Mesendoderm (in vitro differentiated cells): Measurements from ENCODE around the gene KCNG1.

Source experiments
- DNase-seq: peaks from one replicate; pipeline ENCODE4 v3.0.0; 2013
- H2AK5ac ChIP-seq: 2 replicates; pipeline ENCODE4 v1.6.1; 2013; ENCODE audit warnings: low read length, inconsistent platforms
- H2BK120ac ChIP-seq: 2 replicates; pipeline ENCODE4 v1.6.1; 2013; ENCODE audit warnings: low read depth, mild to moderate bottlenecking, low read length, moderate library complexity, mixed read lengths
- H2BK15ac ChIP-seq: replicated peaks from 2 replicates; pipeline ENCODE4 v1.6.1; 2013; ENCODE audit warnings: low read depth, mild to moderate bottlenecking, moderate library complexity
- H2BK5ac ChIP-seq: 2 replicates; pipeline ENCODE4 v1.6.1; 2013; ENCODE audit warnings: low read length, inconsistent platforms
- H3K18ac ChIP-seq: 2 replicates; pipeline ENCODE4 v1.6.1; 2013; ENCODE audit warnings: mild to moderate bottlenecking, low read length, mixed read lengths
- H3K23ac ChIP-seq: one replicate; pipeline ENCODE4 v1.6.1; 2013; ENCODE audit warnings: low read length
- H3K27ac ChIP-seq: 2 replicates; pipeline ENCODE4 v1.5.1; 2013; ENCODE audit warnings: low read depth, mild to moderate bottlenecking, inconsistent platforms, low read length, moderate library complexity
- H3K27me3 ChIP-seq: 2 replicates; pipeline ENCODE4 v1.6.1; 2013; ENCODE audit warnings: low read length, control low read depth, mild to moderate bottlenecking, inconsistent platforms; ENCODE audit not compliant: insufficient read depth, poor library complexity
- H3K36me3 ChIP-seq: 2 replicates; pipeline ENCODE4 v1.6.1; 2013; ENCODE audit warnings: low read length, inconsistent platforms; ENCODE audit not compliant: control insufficient read depth, insufficient read depth
- H3K4ac ChIP-seq: one replicate; pipeline ENCODE4 v1.6.1; 2013; ENCODE audit warnings: low read depth, mild to moderate bottlenecking, low read length, moderate library complexity
- H3K4me1 ChIP-seq: 2 replicates; pipeline ENCODE4 v1.6.1; 2013; ENCODE audit warnings: low read depth, low read length, inconsistent platforms; ENCODE audit not compliant: control insufficient read depth
- H3K4me2 ChIP-seq: 2 replicates; pipeline ENCODE4 v1.6.1; 2013; ENCODE audit warnings: low read length
- H3K4me3 ChIP-seq: 2 replicates; pipeline ENCODE4 v1.5.1; 2013; ENCODE audit warnings: mild to moderate bottlenecking, low read length
- H3K56ac ChIP-seq: one replicate; pipeline ENCODE4 v1.6.1; 2013; ENCODE audit warnings: low read length
- H3K79me1 ChIP-seq: 2 replicates; pipeline ENCODE4 v1.6.1; 2013; ENCODE audit warnings: low read length, inconsistent platforms
- H3K79me2 ChIP-seq: 2 replicates; pipeline ENCODE4 v1.6.1; 2013; ENCODE audit warnings: mild to moderate bottlenecking, low read length; ENCODE audit not compliant: control insufficient read depth, insufficient read depth
- H3K9ac ChIP-seq: 2 replicates; pipeline ENCODE4 v1.6.1; 2013; ENCODE audit warnings: low read length, inconsistent platforms
- H4K5ac ChIP-seq: one replicate; pipeline ENCODE4 v1.6.1; 2013; ENCODE audit warnings: low read length
- H4K8ac ChIP-seq: one replicate; pipeline ENCODE4 v1.6.1; 2013; ENCODE audit warnings: low read depth, mild to moderate bottlenecking, control low read depth, low read length, moderate library complexity
- WGBS: extraction: QIAGEN DNeasy Blood & Tissue Kit; methylation state at CpG from one replicate; pipeline ENCODE4 v1.1.7; 2013; ENCODE audit warnings: low lambda C conversion rate, missing lambda C conversion rate; ENCODE audit not compliant: insufficient coverage; ENCODE audit errors: extremely low coverage; 5-methylcytosine and 5-hydroxymethylcytosine counted together

The KCNG1 gene

DNA sequence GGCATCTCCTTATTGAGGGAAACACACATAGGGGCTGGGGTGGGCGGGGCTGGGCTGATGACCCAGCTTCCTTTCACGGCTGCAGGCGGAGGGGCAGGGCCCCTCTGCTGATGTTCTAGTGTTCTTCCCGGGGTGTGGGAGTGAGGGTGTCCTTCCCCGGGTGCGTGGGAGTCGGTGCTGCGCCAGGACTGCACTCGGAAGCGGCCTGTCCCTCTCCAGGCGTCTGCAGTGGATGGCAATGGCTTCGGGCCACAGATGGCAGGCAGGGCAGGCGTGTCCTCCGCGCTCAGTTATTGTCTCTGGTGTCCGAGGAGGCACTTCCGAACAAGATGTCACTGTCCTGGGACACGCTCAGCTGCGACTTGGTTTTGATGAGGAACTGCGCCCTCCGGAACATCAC is 19.2 kb downstream of the KCNG1 start:
- H3K27me3 ChIP-seq, result no peaks in the 10 kb centered on the region
- H3K9ac ChIP-seq, result no peak overlapping the region
- no peak overlapping the region for H2BK120ac ChIP-seq
- H3K79me2 ChIP-seq, result no peaks in the 10 kb centered on the region
- no peak overlapping the region for H3K4ac ChIP-seq
- WGBS, result no CpG with 5 or more reads among the region's 21 CpGs
- no peak overlapping the region for H3K23ac ChIP-seq
- DNase-seq, result no peak
- no peaks in the 10 kb centered on the region for H3K4me1 ChIP-seq
- H4K8ac ChIP-seq, result no peak overlapping the region
- H2BK5ac ChIP-seq, result no peak overlapping the region
- H3K79me1 ChIP-seq, result peaks cover 1% of the 10 kb centered on the region
- no peak overlapping the region for H2BK15ac ChIP-seq
- H3K36me3 ChIP-seq, result peaks cover 20% of the 10 kb centered on the region
- H3K4me2 ChIP-seq, result no peak overlapping the region
- no peak overlapping the region for H3K27ac ChIP-seq
- no peak overlapping the region for H4K5ac ChIP-seq
- H3K4me3 ChIP-seq, result no peak overlapping the region
- no peak overlapping the region for H3K56ac ChIP-seq
- H2AK5ac ChIP-seq, result no peak overlapping the region
- no peak overlapping the region for H3K18ac ChIP-seq

- Histone ChIP-seq H3K18ac (no peak overlapping the region), H3K27ac (no peak overlapping the region), H3K4me1 (no peaks in the 10 kb centered on the region), H3K79me2 (no peaks in the 10 kb centered on the region), H3K23ac (no peak overlapping the region), H3K4me3 (no peak overlapping the region), H2BK120ac (no peak overlapping the region), H3K4ac (no peak overlapping the region), H3K56ac (no peak overlapping the region), H4K5ac (no peak overlapping the region), H3K27me3 (no peaks in the 10 kb centered on the region), H3K36me3 (peaks cover 20% of the 10 kb centered on the region), H3K4me2 (no peak overlapping the region), H2AK5ac (no peak overlapping the region), H2BK15ac (no peak overlapping the region), H2BK5ac (no peak overlapping the region), H4K8ac (no peak overlapping the region), H3K9ac (no peak overlapping the region), H3K79me1 (no peaks in the 10 kb centered on the region)
- DNase-seq, result no peak
- no CpG with 5 or more reads among the region's 7 CpGs for WGBS
Measured at GRCh38 chr20:51002633-51003032, 20.3 kb downstream of the KCNG1 start.

- Histone ChIP-seq H3K79me1 (no peaks in the 10 kb centered on the region), H3K4ac (no peak overlapping the region), H2AK5ac (no peak overlapping the region), H3K9ac (no peak overlapping the region), H3K23ac (no peak overlapping the region), H2BK5ac (no peak overlapping the region), H3K56ac (no peak overlapping the region), H2BK120ac (no peak overlapping the region), H3K18ac (no peak overlapping the region), H3K27ac (no peak overlapping the region), H3K4me1 (no peaks in the 10 kb centered on the region), H3K4me3 (no peak overlapping the region), H4K5ac (no peak overlapping the region), H3K36me3 (peaks cover 18% of the 10 kb centered on the region), H3K79me2 (no peaks in the 10 kb centered on the region), H3K27me3 (no peaks in the 10 kb centered on the region), H3K4me2 (no peak overlapping the region), H4K8ac (no peak overlapping the region), H2BK15ac (no peak overlapping the region)
- no CpG with 5 or more reads among the region's 20 CpGs for WGBS
- DNase-seq, result no peak
Measured at GRCh38 chr20:51001430-51002265, 21.3 kb downstream of the KCNG1 start.

GRCh38 chr20:50999355-50999754 is 23.6 kb downstream of the KCNG1 start:
- H3K4me2 ChIP-seq, result no peak overlapping the region
- H2BK5ac ChIP-seq, result no peak overlapping the region
- WGBS, result no CpG with 5 or more reads among the region's 4 CpGs
- H3K79me2 ChIP-seq, result no peaks in the 10 kb centered on the region
- no peak overlapping the region for H2BK120ac ChIP-seq
- H3K9ac ChIP-seq, result no peak overlapping the region
- H4K8ac ChIP-seq, result no peak overlapping the region
- DNase-seq, result no peak
- no peaks in the 10 kb centered on the region for H3K79me1 ChIP-seq
- peaks cover 12% of the 10 kb centered on the region for H3K36me3 ChIP-seq
- H3K56ac ChIP-seq, result no peak overlapping the region
- no peak overlapping the region for H2AK5ac ChIP-seq
- H3K4me3 ChIP-seq, result no peak overlapping the region
- no peak overlapping the region for H4K5ac ChIP-seq
- no peak overlapping the region for H3K18ac ChIP-seq
- no peak overlapping the region for H3K27ac ChIP-seq
- H3K4me1 ChIP-seq, result no peaks in the 10 kb centered on the region
- no peaks in the 10 kb centered on the region for H3K27me3 ChIP-seq
- H2BK15ac ChIP-seq, result no peak overlapping the region
- H3K23ac ChIP-seq, result no peak overlapping the region
- no peak overlapping the region for H3K4ac ChIP-seq

GRCh38 chr20:50996901-50997865 is 25.7 kb downstream of the KCNG1 start:
- peaks cover 6% of the 10 kb centered on the region for H3K4me1 ChIP-seq
- no peaks in the 10 kb centered on the region for H3K79me2 ChIP-seq
- H3K9ac ChIP-seq, result no peak overlapping the region
- no peak overlapping the region for H3K23ac ChIP-seq
- H4K5ac ChIP-seq, result no peak overlapping the region
- DNase-seq, result no peak
- H3K27me3 ChIP-seq, result no peaks in the 10 kb centered on the region
- no peak overlapping the region for H4K8ac ChIP-seq
- no peak overlapping the region for H3K4me2 ChIP-seq
- H3K79me1 ChIP-seq, result no peaks in the 10 kb centered on the region
- no peaks in the 10 kb centered on the region for H3K36me3 ChIP-seq
- H3K27ac ChIP-seq, result no peak overlapping the region
- no peak overlapping the region for H3K18ac ChIP-seq
- WGBS, result no CpG with 5 or more reads among the region's 10 CpGs
- no peak overlapping the region for H3K4ac ChIP-seq
- H2AK5ac ChIP-seq, result no peak overlapping the region
- H2BK120ac ChIP-seq, result no peak overlapping the region
- H2BK15ac ChIP-seq, result no peak overlapping the region
- H3K4me3 ChIP-seq, result no peak overlapping the region
- peak overlapping the region; percentile 11 for H3K56ac ChIP-seq
- H2BK5ac ChIP-seq, result no peak overlapping the region
